Endothelial cell of umbilical vein (primary cell): ENCODE results near the gene TGM6. TPM values are rescaled to one million over a fixed set of nuclear protein-coding genes. Genes with fewer than 3 reads are reported as not detected.

Source experiments
- BruUV-seq: library from RNA; stranded (reverse); fragments of 400-500 nt; replicated peaks from 2 replicates; lab custom pipeline; 2021; lab: Mats Ljungman, UMichigan
- CTCF ChIA-PET: fragments of 300-600, 350-600 bp; sonication (Branson Sonifier 250); formaldehyde crosslinking; loops from one replicate; lab custom pipeline; 2021; ENCODE audit warnings: antibody characterized with exemption, inconsistent platforms; lab: Charles Lee
- POLR2A ChIA-PET: fragments of 300-600, 350-600 bp; sonication (Branson Sonifier 250); formaldehyde crosslinking; loops from one replicate; lab custom pipeline; 2021; ENCODE audit warnings: antibody characterized with exemption, inconsistent platforms; lab: Charles Lee
- DNase-seq: peaks from one replicate; pipeline ENCODE4 v3.0.0-alpha.2; 2011; ENCODE audit warnings: low read depth, low spot score
- FAIRE-seq: peaks from 2 replicates; lab custom pipeline; 2011; peaks lifted over from hg19 to GRCh38; lab: Jason Lieb, UNC
- H2AFZ ChIP-seq: 2 replicates; pipeline ENCODE4 v1.6.0; 2012; ENCODE audit warnings: low read depth, low read length, control low read depth, inconsistent platforms
- H3K27ac ChIP-seq: 2 replicates; pipeline ENCODE4 v1.5.1; 2011; ENCODE audit warnings: low read depth, mild to moderate bottlenecking, control low read depth, low read length, moderate library complexity; ENCODE audit not compliant: insufficient read depth
- H3K27me3 ChIP-seq, 2 experiments: 2 replicates each; pipeline versions ENCODE4 v1.6.0 to v1.6.1; 2011; ENCODE audit warnings: low read length in 2 of 2, mixed read lengths in 1 of 2; ENCODE audit not compliant: control insufficient read depth in 2 of 2, insufficient read depth in 2 of 2
- H3K36me3 ChIP-seq, 2 experiments: 2 replicates in 1 of 2; 3 replicates in 1 of 2; pipeline ENCODE4 v1.5.1; 2011; ENCODE audit warnings: low read length in 2 of 2, mild to moderate bottlenecking in 1 of 2, moderate library complexity in 1 of 2; ENCODE audit not compliant: control insufficient read depth in 2 of 2, insufficient read depth in 2 of 2; ENCODE audit errors: extremely low read depth in 1 of 2
- H3K4me1 ChIP-seq: 3 replicates; pipeline ENCODE4 v1.5.1; 2011; ENCODE audit warnings: mild to moderate bottlenecking, low read length; ENCODE audit not compliant: control insufficient read depth, insufficient read depth; ENCODE audit errors: extremely low read depth
- H3K4me2 ChIP-seq: 2 replicates; pipeline ENCODE4 v1.6.1; 2011; ENCODE audit warnings: low read length, control low read depth, mixed read lengths; ENCODE audit not compliant: insufficient read depth
- H3K4me3 ChIP-seq, 3 experiments: fragments of 200-600 bp in 1 of 3; sonication (generic), shearing (Covaris generic) in 1 of 3; replicated peaks in 1 of 3; 2 replicates each; pipeline ENCODE4 v1.5.1; 2011 to 2016; ENCODE audit warnings: control low read depth in 3 of 3, low read length in 3 of 3, mild to moderate bottlenecking in 2 of 3, inconsistent platforms in 1 of 3, low read depth in 1 of 3, moderate library complexity in 1 of 3; ENCODE audit not compliant: insufficient read depth in 1 of 3
- H3K79me2 ChIP-seq: 2 replicates; pipeline ENCODE4 v1.6.0; 2012; ENCODE audit warnings: low read length, inconsistent platforms; ENCODE audit not compliant: control insufficient read depth, insufficient read depth
- H3K9ac ChIP-seq: replicated peaks from 2 replicates; pipeline ENCODE3; 2011; ENCODE audit warnings: low read length, control low read depth; ENCODE audit not compliant: insufficient read depth; ENCODE audit errors: extremely low read depth
- H3K9me1 ChIP-seq: replicated peaks from 3 replicates; pipeline ENCODE4 v1.6.0; 2011; ENCODE audit warnings: mild to moderate bottlenecking, low read length; ENCODE audit not compliant: control insufficient read depth, insufficient read depth; ENCODE audit errors: extremely low read depth
- H3K9me3 ChIP-seq: replicated peaks from 2 replicates; pipeline ENCODE4 v1.5.1; 2012; ENCODE audit warnings: low read length, inconsistent platforms; ENCODE audit not compliant: control insufficient read depth, insufficient read depth
- H4K20me1 ChIP-seq: replicated peaks from 2 replicates; pipeline ENCODE3; 2011; ENCODE audit warnings: mild to moderate bottlenecking, low read length; ENCODE audit not compliant: control insufficient read depth, insufficient read depth; ENCODE audit errors: extremely low read depth
- CTCF ChIP-seq, 2 donors: IDR thresholded peaks; 1 replicate in 1 of 2; 2 replicates in 1 of 2; pipeline ENCODE4 v1.5.1; 2011; ENCODE audit warnings: low read length in 2 of 2, mild to moderate bottlenecking in 2 of 2, moderate library complexity in 2 of 2, control low read depth in 1 of 2, inconsistent platforms in 1 of 2, low read depth in 1 of 2; ENCODE audit not compliant: insufficient read depth in 1 of 2; ENCODE audit errors: extremely low read depth in 1 of 2
- EZH2 ChIP-seq: IDR thresholded peaks from 2 replicates; pipeline ENCODE4 v1.6.1; 2012; ENCODE audit warnings: borderline replicate concordance, low read depth, mild to moderate bottlenecking, moderate library complexity, low read length, inconsistent platforms; ENCODE audit not compliant: severe bottlenecking
- FOS ChIP-seq: IDR thresholded peaks from 2 replicates; pipeline ENCODE4 v1.6.1; 2011; ENCODE audit warnings: mild to moderate bottlenecking, low read length, moderate library complexity, borderline replicate concordance; ENCODE audit not compliant: insufficient read depth
- GATA2 ChIP-seq: IDR thresholded peaks from 2 replicates; pipeline ENCODE4 v1.7.0; 2011; ENCODE audit warnings: low read depth, mild to moderate bottlenecking, moderate library complexity, mixed read lengths, low read length; ENCODE audit not compliant: insufficient read length, insufficient read depth
- JUN ChIP-seq: IDR thresholded peaks from 2 replicates; pipeline ENCODE4 v1.6.1; 2011; ENCODE audit warnings: borderline replicate concordance, low read depth; ENCODE audit not compliant: insufficient read length, insufficient read depth
- MAX ChIP-seq: IDR thresholded peaks from 2 replicates; pipeline ENCODE4 v1.6.1; 2011; ENCODE audit not compliant: insufficient read depth, insufficient read length
- MYC ChIP-seq: IDR thresholded peaks from one replicate; pipeline ENCODE4 v1.6.1; 2011; ENCODE audit warnings: mild to moderate bottlenecking, low read depth, low read length
- POLR2A ChIP-seq: IDR thresholded peaks from 2 replicates; pipeline ENCODE4 v1.6.1; 2012; ENCODE audit warnings: low read depth, mild to moderate bottlenecking, control low read depth, low read length
- POLR2AphosphoS5 ChIP-seq: IDR thresholded peaks from 2 replicates; pipeline ENCODE4 v1.6.1; 2012; ENCODE audit warnings: low read depth, mild to moderate bottlenecking, control low read depth, low read length, moderate library complexity; ENCODE audit not compliant: insufficient read depth
- dilution Hi-C: fragments of 300-500 bp; cut with MboI; formaldehyde crosslinking; loops from one replicate; pipeline ENCODE4 v1.15.0; 2019; ENCODE audit warnings: low sequenced_read_pairs; ENCODE audit not compliant: extremely low pct_ligation_motif_present
- intact Hi-C: fragments of 100-400 bp; cut with micrococcal nuclease; formaldehyde crosslinking; loops from one replicate; pipeline ENCODE4 v1.10.0; 2022
- polyA plus RNA-seq, 4 experiments: library from polyadenylated mRNA; depleted of rRNA in 3 of 4; stranded (reverse) in 3 of 4; unstranded in 1 of 4; fragments of >200 nt; gene quantifications; 2 replicates each; pipeline versions ENCODE4 v1.2.1 to v1.2.3, GENCODE V29; 2011 to 2012; ENCODE audit warnings: missing spikeins in 1 of 4
- total RNA-seq: library from RNA; stranded (reverse); gene quantifications from 2 replicates; pipeline ENCODE4 v1.2.3, GENCODE V29; 2021

TGM6 gene
- total and polyA plus RNA-seq, 2 donors (not counting 3 experiments of a cell fraction or from before 2014, with no cell fraction given) = not detected

GRCh38 chr20:2416541-2417212 is 36.0 kb downstream of the TGM6 start:
- ChIA-PET POLR2A (no interaction called here), CTCF (interaction anchor here (1.0 kb wide), 1 partner anchor 36 kb away, joined by 3 read pairs; no protein-coding TSS in a partner anchor)
- dilution Hi-C loops = no loop called here
- TF ChIP-seq POLR2AphosphoS5 (no peak), EZH2 (no peak), CTCF (IDR thresholded peaks at IDR 0.05; ENCODE audit: extremely low read depth in 1 of 2, insufficient read depth in 1 of 2, low read depth in 1 of 2, low read length in 2 of 2) (no peak), POLR2A (no peak), MYC (no peak), JUN (no peak), FOS (no peak), MAX (no peak), GATA2 (no peak)
- Histone ChIP-seq H3K4me3 (no peak overlapping the region), H3K9me1 (no peaks in the 10 kb centered on the region), H3K79me2 (no peaks in the 10 kb centered on the region), H3K4me2 (no peak overlapping the region), H3K36me3 (no peaks in the 10 kb centered on the region), H3K27me3 (peaks cover 2 to 12% of the 10 kb centered on the region in 2 experiments), H3K9me3 (no peaks in the 10 kb centered on the region), H2AFZ (no peak overlapping the region), H3K9ac (no peak overlapping the region), H3K27ac (no peak overlapping the region), H3K4me1 (no peaks in the 10 kb centered on the region), H4K20me1 (no peaks in the 10 kb centered on the region)
- BruUV-seq = no TSS peak
- intact Hi-C loops = no loop called here
- no peak for FAIRE-seq
- no peak for DNase-seq
